PFSK-1 (cell line): ENCODE measurements around the gene NME7.

ENCODE experiments used
- POLR2AphosphoS5 ChIP-seq: IDR thresholded peaks from 2 replicates; pipeline ENCODE4 v1.6.1; 2012; ENCODE audit warnings: low read depth, mild to moderate bottlenecking, control low read depth, low read length, moderate library complexity
- TF ChIP-seq, protein P1 (sequence below), 2 experiments: IDR thresholded peaks; 2 replicates each; pipeline versions ENCODE4 v1.6.1 to v1.8.0; 2011 to 2012; ENCODE audit warnings: low read depth in 2 of 2, low read length in 2 of 2, control low read depth in 1 of 2, inconsistent platforms in 1 of 2, mild to moderate bottlenecking in 1 of 2, moderate library complexity in 1 of 2; ENCODE audit not compliant: insufficient read depth in 1 of 2

DNA sequence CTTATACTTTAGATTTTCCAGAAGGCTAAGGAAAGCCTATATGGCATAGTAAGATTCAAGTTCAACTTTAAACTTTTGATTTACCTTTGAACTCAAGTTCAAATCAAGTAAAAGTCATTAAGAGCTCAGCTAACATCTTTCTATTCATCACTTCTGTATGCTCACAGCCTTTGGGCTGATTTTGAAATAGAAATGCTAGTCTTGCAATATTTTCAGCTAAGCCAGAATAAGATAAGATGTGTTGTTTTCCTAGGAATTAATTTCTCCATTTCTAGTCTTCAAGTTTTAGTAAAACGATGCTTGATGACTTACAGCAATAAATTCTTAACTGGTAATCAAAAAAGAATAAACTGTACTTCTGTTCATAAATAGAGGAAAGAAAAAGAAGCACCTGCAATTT is 225.5 kb downstream of the NME7 start:
- no peak for TF ChIP-seq POLR2AphosphoS5
- TF ChIP-seq, protein P1, sequence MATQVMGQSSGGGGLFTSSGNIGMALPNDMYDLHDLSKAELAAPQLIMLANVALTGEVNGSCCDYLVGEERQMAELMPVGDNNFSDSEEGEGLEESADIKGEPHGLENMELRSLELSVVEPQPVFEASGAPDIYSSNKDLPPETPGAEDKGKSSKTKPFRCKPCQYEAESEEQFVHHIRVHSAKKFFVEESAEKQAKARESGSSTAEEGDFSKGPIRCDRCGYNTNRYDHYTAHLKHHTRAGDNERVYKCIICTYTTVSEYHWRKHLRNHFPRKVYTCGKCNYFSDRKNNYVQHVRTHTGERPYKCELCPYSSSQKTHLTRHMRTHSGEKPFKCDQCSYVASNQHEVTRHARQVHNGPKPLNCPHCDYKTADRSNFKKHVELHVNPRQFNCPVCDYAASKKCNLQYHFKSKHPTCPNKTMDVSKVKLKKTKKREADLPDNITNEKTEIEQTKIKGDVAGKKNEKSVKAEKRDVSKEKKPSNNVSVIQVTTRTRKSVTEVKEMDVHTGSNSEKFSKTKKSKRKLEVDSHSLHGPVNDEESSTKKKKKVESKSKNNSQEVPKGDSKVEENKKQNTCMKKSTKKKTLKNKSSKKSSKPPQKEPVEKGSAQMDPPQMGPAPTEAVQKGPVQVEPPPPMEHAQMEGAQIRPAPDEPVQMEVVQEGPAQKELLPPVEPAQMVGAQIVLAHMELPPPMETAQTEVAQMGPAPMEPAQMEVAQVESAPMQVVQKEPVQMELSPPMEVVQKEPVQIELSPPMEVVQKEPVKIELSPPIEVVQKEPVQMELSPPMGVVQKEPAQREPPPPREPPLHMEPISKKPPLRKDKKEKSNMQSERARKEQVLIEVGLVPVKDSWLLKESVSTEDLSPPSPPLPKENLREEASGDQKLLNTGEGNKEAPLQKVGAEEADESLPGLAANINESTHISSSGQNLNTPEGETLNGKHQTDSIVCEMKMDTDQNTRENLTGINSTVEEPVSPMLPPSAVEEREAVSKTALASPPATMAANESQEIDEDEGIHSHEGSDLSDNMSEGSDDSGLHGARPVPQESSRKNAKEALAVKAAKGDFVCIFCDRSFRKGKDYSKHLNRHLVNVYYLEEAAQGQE (IDR thresholded peaks at IDR 0.05; ENCODE audit: insufficient read depth in 1 of 2, low read depth in 2 of 2, low read length in 2 of 2): no peak
